ENCODE measurements around the gene NCS1. TPM values are rescaled to one million over a fixed set of nuclear protein-coding genes. Genes with fewer than 3 reads are reported as not detected.
"Not testable (repeated sequence)": the region's sequence is repeated elsewhere in the genome, so short reads cannot be mapped to it uniquely, and the experiment has no call there.

Gene NCS1
- total and polyA plus RNA-seq, 2 donors = 32.5 to 83.9 TPM

GRCh38 chr9:130276121-130276520 lies 103.9 kb downstream of the NCS1 start:
- no peak overlapping the region for H3K4me3 ChIP-seq (ENCODE audit: low read depth, low read length)
- H3K36me3 ChIP-seq (ENCODE audit: insufficient read depth) = no peaks in the 10 kb centered on the region
- H3K27ac ChIP-seq (ENCODE audit: low read depth) = no peak overlapping the region
- DNase-seq (ENCODE audit: extremely low spot score) = no peak
- H3K4me1 ChIP-seq (ENCODE audit: insufficient read depth) = no peaks in the 10 kb centered on the region
- 76% methylated on average over 3 of the region's 3 CpGs for WGBS

GRCh38 chr9:130276955-130277354 lies 104.8 kb downstream of the NCS1 start:
- no peak for DNase-seq (ENCODE audit: extremely low spot score)
- Histone ChIP-seq H3K4me1 (ENCODE audit: insufficient read depth) (no peaks in the 10 kb centered on the region), H3K27ac (ENCODE audit: low read depth) (no peak overlapping the region), H3K36me3 (ENCODE audit: insufficient read depth) (no peaks in the 10 kb centered on the region), H3K4me3 (ENCODE audit: low read depth, low read length) (no peak overlapping the region)
- 90% methylated on average over 11 of the region's 11 CpGs for WGBS

GRCh38 chr9:130277525-130277924 lies 105.3 kb downstream of the NCS1 start:
- H3K4me3 ChIP-seq (ENCODE audit: low read depth, low read length); DNase-seq (ENCODE audit: extremely low spot score); H3K36me3 ChIP-seq (ENCODE audit: insufficient read depth); H3K4me1 ChIP-seq (ENCODE audit: insufficient read depth); H3K27ac ChIP-seq (ENCODE audit: low read depth): not testable (repeated sequence)
- 90% methylated on average over 1 of the region's 1 CpG for WGBS

- DNase-seq (ENCODE audit: extremely low spot score) = no peak
- H3K27ac ChIP-seq (ENCODE audit: low read depth) = no peak overlapping the region
- no peaks in the 10 kb centered on the region for H3K4me1 ChIP-seq (ENCODE audit: insufficient read depth)
- no peaks in the 10 kb centered on the region for H3K36me3 ChIP-seq (ENCODE audit: insufficient read depth)
- no peak overlapping the region for H3K4me3 ChIP-seq (ENCODE audit: low read depth, low read length)
- 64% methylated on average over 4 of the region's 4 CpGs for WGBS
Measured at GRCh38 chr9:130283539-130284248, 111.5 kb downstream of the NCS1 start.

- Histone ChIP-seq H3K4me1 (ENCODE audit: insufficient read depth) (no peaks in the 10 kb centered on the region), H3K36me3 (ENCODE audit: insufficient read depth) (no peaks in the 10 kb centered on the region), H3K27ac (ENCODE audit: low read depth) (no peak overlapping the region), H3K4me3 (ENCODE audit: low read depth, low read length) (no peak overlapping the region)
- no peak for DNase-seq (ENCODE audit: extremely low spot score)
- WGBS = 80% methylated on average over 10 of the region's 10 CpGs
Measured at GRCh38 chr9:130284249-130284625, 112.0 kb downstream of the NCS1 start.

- 93% methylated on average over 7 of the region's 7 CpGs for WGBS
- DNase-seq (ENCODE audit: extremely low spot score) = no peak
- Histone ChIP-seq H3K27ac (ENCODE audit: low read depth) (no peak overlapping the region), H3K4me3 (ENCODE audit: low read depth, low read length) (no peak overlapping the region), H3K36me3 (ENCODE audit: insufficient read depth) (no peaks in the 10 kb centered on the region), H3K4me1 (ENCODE audit: insufficient read depth) (no peaks in the 10 kb centered on the region)
Measured at GRCh38 chr9:130284690-130285089, 112.5 kb downstream of the NCS1 start.

GRCh38 chr9:130285271-130285670 lies 113.1 kb downstream of the NCS1 start:
- Histone ChIP-seq H3K27ac (ENCODE audit: low read depth) (no peak overlapping the region), H3K4me3 (ENCODE audit: low read depth, low read length) (no peak overlapping the region), H3K36me3 (ENCODE audit: insufficient read depth) (no peaks in the 10 kb centered on the region), H3K4me1 (ENCODE audit: insufficient read depth) (no peaks in the 10 kb centered on the region)
- DNase-seq (ENCODE audit: extremely low spot score) = no peak
- 80% methylated on average over 9 of the region's 9 CpGs for WGBS

- 89% methylated on average over 17 of the region's 17 CpGs for WGBS
- Histone ChIP-seq H3K4me1 (ENCODE audit: insufficient read depth) (no peaks in the 10 kb centered on the region), H3K36me3 (ENCODE audit: insufficient read depth) (no peaks in the 10 kb centered on the region), H3K27ac (ENCODE audit: low read depth) (no peak overlapping the region), H3K4me3 (ENCODE audit: low read depth, low read length) (no peak overlapping the region)
- no peak for DNase-seq (ENCODE audit: extremely low spot score)
Measured at GRCh38 chr9:130286072-130286770, 114.0 kb downstream of the NCS1 start.

Other genes starting within 250 kb of the NCS1 start
- gene FNBP1, start 129.2 kb upstream of the NCS1 start, total RNA-seq = 121 TPM
- 107 TPM for gene FNBP1, start 129.2 kb upstream of the NCS1 start, polyA plus RNA-seq
- 30.1 TPM for gene GPR107, start 118.5 kb upstream of the NCS1 start, total RNA-seq
- 27.6 TPM for gene GPR107, start 118.5 kb upstream of the NCS1 start, polyA plus RNA-seq
- gene HMCN2, start 93.4 kb downstream of the NCS1 start, total RNA-seq = 15.9 TPM
- gene HMCN2, start 93.4 kb downstream of the NCS1 start, polyA plus RNA-seq = 14.6 TPM